SK-N-SH treated with all-trans-retinoic acid at 6 μM for 48 hours (cell line): ENCODE measurements around the gene CABP4.

Experiments
- ATAC-seq: fragments of 200-7000 bp; cut with Tn5 transposase; 3 replicates; pipeline ENCODE4 v1.9.1; 2020; ENCODE audit warnings: mild to moderate bottlenecking, moderate library complexity
- ARNTL ChIP-seq: fragments of 450-650 bp; formaldehyde crosslinking; IDR thresholded peaks from 2 replicates; pipeline ENCODE4 v1.5.0; 2020; ENCODE audit warnings: low read depth, mild to moderate bottlenecking, moderate library complexity, borderline replicate concordance
- CSDC2 ChIP-seq: fragments of 250-450 bp; sonication (Bioruptor Pico); IDR thresholded peaks from 2 replicates; pipeline ENCODE4 v1.5.0; 2020; ENCODE audit warnings: mild to moderate bottlenecking, moderate library complexity
- ESRRG ChIP-seq: fragments of 250-450 bp; sonication (Bioruptor Pico); IDR thresholded peaks from 2 replicates; pipeline ENCODE4 v1.6.1; 2021; ENCODE audit warnings: mild to moderate bottlenecking
- GLIS3 ChIP-seq: fragments of 250-450 bp; sonication (Bioruptor Pico); IDR thresholded peaks from 2 replicates; pipeline ENCODE4 v1.5.0; 2020; ENCODE audit warnings: mild to moderate bottlenecking, moderate library complexity
- ISL1 ChIP-seq: fragments of 250-450 bp; sonication (Bioruptor Pico); IDR thresholded peaks from 2 replicates; pipeline ENCODE4 v2.1.2; 2022; ENCODE audit warnings: mild to moderate bottlenecking, moderate library complexity
- OSR1 ChIP-seq: fragments of 250-450 bp; sonication (Bioruptor Pico); IDR thresholded peaks from 2 replicates; pipeline ENCODE4 v1.8.0; 2022; ENCODE audit warnings: moderate library complexity, mild to moderate bottlenecking, inconsistent platforms
- PPARA ChIP-seq: fragments of 250-450 bp; sonication (Bioruptor Pico); IDR thresholded peaks from 2 replicates; pipeline ENCODE4 v1.5.0; 2020; ENCODE audit warnings: mild to moderate bottlenecking, borderline replicate concordance
- RARB ChIP-seq: fragments of 250-450 bp; sonication (Bioruptor Pico); IDR thresholded peaks from 2 replicates; pipeline ENCODE4 v1.8.0; 2021; ENCODE audit warnings: mild to moderate bottlenecking, moderate library complexity
- TCF4 ChIP-seq: fragments of 250-450 bp; sonication (Bioruptor Pico); IDR thresholded peaks from 2 replicates; pipeline ENCODE4 v1.8.0; 2021; ENCODE audit warnings: mild to moderate bottlenecking, moderate library complexity, borderline replicate concordance
- ZC3H10 ChIP-seq: fragments of 250-450 bp; sonication (Bioruptor Pico); IDR thresholded peaks from 2 replicates; pipeline ENCODE4 v1.5.1; 2021; ENCODE audit warnings: mild to moderate bottlenecking, moderate library complexity
- ZFP30 ChIP-seq: fragments of 450-650 bp; formaldehyde crosslinking; IDR thresholded peaks from 2 replicates; pipeline ENCODE4 v1.5.0; 2022; ENCODE audit warnings: mild to moderate bottlenecking, moderate library complexity
- ZNF565 ChIP-seq: fragments of 450-650 bp; formaldehyde crosslinking; conservative IDR thresholded peaks from 2 replicates; pipeline ENCODE4 v1.5.0; 2020; ENCODE audit warnings: low read depth, mild to moderate bottlenecking, moderate library complexity
- ZNF70 ChIP-seq: fragments of 450-650 bp; formaldehyde crosslinking; IDR thresholded peaks from 2 replicates; pipeline ENCODE4 v1.5.0; 2020; ENCODE audit warnings: mild to moderate bottlenecking, moderate library complexity
- ZNF8 ChIP-seq: fragments of 450-650 bp; formaldehyde crosslinking; IDR thresholded peaks from 2 replicates; pipeline ENCODE4 v1.5.0; 2020; ENCODE audit warnings: mild to moderate bottlenecking, moderate library complexity
- TF ChIP-seq, protein P1 (sequence below): fragments of 250-450 bp; sonication (Bioruptor Pico); IDR thresholded peaks from 2 replicates; pipeline ENCODE4 v1.5.1; 2020; ENCODE audit warnings: low read depth, mild to moderate bottlenecking, moderate library complexity
- TF ChIP-seq, protein P2 (sequence below): fragments of 250-450 bp; sonication (Bioruptor Pico); IDR thresholded peaks from 2 replicates; pipeline ENCODE4 v1.8.0; 2020; ENCODE audit warnings: mild to moderate bottlenecking, moderate library complexity, borderline replicate concordance
- TF ChIP-seq, protein P3 (sequence below): fragments of 250-450 bp; sonication (Bioruptor Pico); IDR thresholded peaks from 2 replicates; pipeline ENCODE4 v1.5.0; 2020; ENCODE audit warnings: mild to moderate bottlenecking, moderate library complexity
- TF ChIP-seq, protein P4 (sequence below): fragments of 250-450 bp; sonication (Bioruptor Pico); IDR thresholded peaks from 2 replicates; pipeline ENCODE4 v1.8.0; 2021; ENCODE audit warnings: low read depth, mild to moderate bottlenecking, moderate library complexity, borderline replicate concordance
- TF ChIP-seq, protein P5 (sequence below): fragments of 250-450 bp; sonication (Bioruptor Pico); IDR thresholded peaks from 2 replicates; pipeline ENCODE4 v1.5.1; 2021; ENCODE audit warnings: mild to moderate bottlenecking, moderate library complexity

Gene CABP4

DNA sequence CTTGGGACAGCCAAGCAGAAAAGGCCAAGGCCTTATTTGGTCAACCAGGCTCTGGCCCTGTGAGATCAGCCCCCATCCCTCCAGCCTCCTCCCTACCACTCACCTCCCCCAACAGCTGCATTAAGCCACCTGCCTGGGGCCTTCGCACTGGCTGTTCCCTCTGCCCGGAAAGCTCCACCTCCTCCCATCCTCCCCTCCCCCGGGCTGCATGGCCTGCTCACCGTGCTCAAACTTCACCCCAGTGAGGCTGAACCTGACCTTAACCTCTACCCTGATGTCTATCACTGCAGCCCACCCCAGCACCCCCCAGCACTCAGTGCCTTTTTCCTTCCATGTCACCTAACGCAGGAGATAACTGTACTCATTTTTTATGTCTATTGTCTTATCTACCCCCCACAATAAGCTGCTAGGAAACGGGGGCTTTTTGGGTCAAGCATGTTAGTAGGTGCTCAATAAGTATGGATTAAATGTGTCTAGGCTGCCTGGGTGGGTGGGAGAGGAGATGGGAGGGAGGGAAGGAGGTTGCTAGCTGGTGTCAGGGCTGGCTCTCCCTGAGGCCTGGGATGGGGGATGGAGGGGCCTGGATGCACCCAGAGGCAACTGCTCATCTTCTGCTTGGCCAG, 18.6 kb upstream of the CABP4 start:
- TF ChIP-seq, protein P1, sequence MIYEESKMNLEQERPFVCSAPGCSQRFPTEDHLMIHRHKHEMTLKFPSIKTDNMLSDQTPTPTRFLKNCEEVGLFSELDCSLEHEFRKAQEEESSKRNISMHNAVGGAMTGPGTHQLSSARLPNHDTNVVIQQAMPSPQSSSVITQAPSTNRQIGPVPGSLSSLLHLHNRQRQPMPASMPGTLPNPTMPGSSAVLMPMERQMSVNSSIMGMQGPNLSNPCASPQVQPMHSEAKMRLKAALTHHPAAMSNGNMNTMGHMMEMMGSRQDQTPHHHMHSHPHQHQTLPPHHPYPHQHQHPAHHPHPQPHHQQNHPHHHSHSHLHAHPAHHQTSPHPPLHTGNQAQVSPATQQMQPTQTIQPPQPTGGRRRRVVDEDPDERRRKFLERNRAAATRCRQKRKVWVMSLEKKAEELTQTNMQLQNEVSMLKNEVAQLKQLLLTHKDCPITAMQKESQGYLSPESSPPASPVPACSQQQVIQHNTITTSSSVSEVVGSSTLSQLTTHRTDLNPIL (CRISPR knock-in tag): no peak
- TF ChIP-seq ISL1 (CRISPR knock-in tag): no peak
- TF ChIP-seq GLIS3 (CRISPR knock-in tag): no peak
- TF ChIP-seq, protein P2, sequence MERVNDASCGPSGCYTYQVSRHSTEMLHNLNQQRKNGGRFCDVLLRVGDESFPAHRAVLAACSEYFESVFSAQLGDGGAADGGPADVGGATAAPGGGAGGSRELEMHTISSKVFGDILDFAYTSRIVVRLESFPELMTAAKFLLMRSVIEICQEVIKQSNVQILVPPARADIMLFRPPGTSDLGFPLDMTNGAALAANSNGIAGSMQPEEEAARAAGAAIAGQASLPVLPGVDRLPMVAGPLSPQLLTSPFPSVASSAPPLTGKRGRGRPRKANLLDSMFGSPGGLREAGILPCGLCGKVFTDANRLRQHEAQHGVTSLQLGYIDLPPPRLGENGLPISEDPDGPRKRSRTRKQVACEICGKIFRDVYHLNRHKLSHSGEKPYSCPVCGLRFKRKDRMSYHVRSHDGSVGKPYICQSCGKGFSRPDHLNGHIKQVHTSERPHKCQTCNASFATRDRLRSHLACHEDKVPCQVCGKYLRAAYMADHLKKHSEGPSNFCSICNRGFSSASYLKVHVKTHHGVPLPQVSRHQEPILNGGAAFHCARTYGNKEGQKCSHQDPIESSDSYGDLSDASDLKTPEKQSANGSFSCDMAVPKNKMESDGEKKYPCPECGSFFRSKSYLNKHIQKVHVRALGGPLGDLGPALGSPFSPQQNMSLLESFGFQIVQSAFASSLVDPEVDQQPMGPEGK (CRISPR knock-in tag): no peak
- no peak for TF ChIP-seq ARNTL (CRISPR knock-in tag)
- ATAC-seq: no peak

DNA sequence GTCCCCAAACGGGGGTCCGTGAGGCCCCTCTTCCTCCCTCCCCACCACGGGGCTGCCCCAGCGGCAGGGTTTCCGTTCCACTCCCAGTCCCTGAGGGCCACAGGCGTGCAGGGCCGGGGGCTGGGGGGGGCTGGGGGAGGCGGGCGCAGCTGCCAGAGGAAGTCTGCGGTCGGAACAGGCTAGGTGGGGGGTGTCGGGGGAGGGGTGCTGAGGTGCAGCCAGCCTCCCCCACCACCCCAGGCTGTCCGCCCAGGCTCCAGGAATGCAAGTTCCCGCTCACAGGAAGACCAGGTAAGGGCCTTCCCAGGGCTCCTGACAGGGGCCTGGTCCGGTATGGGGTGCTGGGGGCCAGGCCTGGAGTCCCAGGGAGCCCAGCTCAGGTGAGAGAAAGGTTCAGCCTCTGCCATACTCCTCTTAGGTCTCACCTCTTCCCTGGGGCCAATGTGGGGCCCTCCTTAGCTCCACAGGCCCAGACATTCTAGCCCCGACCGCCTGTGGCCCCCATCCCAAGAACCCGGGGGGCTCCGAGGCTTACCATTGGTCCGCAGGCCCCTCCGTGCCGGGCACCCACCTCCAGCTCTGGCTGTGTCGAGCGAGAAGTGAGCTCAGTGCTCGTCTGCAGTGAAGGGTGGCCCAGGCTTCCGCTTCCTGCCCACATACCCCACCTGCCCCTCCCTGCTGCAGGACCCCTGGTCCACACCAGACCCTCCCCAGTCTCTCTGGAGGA, 17.9 kb upstream of the CABP4 start, which contains the start of gene PTPRCAP:
Gene PTPRCAP, minus strand, starts transcription at position 601 of the 727 bp plus-strand sequence. Its CDS starts 63 bp downstream, at position 538.
- TF ChIP-seq ZNF70 (CRISPR knock-in tag): no peak
- TF ChIP-seq RARB (CRISPR knock-in tag): no peak
- no peak for TF ChIP-seq GLIS3 (CRISPR knock-in tag)
- no peak for TF ChIP-seq ZC3H10 (CRISPR knock-in tag)
- no peak for TF ChIP-seq ZNF8 (CRISPR knock-in tag)
- TF ChIP-seq, protein P3, sequence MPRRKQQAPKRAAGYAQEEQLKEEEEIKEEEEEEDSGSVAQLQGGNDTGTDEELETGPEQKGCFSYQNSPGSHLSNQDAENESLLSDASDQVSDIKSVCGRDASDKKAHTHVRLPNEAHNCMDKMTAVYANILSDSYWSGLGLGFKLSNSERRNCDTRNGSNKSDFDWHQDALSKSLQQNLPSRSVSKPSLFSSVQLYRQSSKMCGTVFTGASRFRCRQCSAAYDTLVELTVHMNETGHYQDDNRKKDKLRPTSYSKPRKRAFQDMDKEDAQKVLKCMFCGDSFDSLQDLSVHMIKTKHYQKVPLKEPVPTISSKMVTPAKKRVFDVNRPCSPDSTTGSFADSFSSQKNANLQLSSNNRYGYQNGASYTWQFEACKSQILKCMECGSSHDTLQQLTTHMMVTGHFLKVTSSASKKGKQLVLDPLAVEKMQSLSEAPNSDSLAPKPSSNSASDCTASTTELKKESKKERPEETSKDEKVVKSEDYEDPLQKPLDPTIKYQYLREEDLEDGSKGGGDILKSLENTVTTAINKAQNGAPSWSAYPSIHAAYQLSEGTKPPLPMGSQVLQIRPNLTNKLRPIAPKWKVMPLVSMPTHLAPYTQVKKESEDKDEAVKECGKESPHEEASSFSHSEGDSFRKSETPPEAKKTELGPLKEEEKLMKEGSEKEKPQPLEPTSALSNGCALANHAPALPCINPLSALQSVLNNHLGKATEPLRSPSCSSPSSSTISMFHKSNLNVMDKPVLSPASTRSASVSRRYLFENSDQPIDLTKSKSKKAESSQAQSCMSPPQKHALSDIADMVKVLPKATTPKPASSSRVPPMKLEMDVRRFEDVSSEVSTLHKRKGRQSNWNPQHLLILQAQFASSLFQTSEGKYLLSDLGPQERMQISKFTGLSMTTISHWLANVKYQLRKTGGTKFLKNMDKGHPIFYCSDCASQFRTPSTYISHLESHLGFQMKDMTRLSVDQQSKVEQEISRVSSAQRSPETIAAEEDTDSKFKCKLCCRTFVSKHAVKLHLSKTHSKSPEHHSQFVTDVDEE: no peak
- TF ChIP-seq CSDC2 (CRISPR knock-in tag): no peak
- no peak for TF ChIP-seq OSR1 (CRISPR knock-in tag)
- TF ChIP-seq, protein P4, sequence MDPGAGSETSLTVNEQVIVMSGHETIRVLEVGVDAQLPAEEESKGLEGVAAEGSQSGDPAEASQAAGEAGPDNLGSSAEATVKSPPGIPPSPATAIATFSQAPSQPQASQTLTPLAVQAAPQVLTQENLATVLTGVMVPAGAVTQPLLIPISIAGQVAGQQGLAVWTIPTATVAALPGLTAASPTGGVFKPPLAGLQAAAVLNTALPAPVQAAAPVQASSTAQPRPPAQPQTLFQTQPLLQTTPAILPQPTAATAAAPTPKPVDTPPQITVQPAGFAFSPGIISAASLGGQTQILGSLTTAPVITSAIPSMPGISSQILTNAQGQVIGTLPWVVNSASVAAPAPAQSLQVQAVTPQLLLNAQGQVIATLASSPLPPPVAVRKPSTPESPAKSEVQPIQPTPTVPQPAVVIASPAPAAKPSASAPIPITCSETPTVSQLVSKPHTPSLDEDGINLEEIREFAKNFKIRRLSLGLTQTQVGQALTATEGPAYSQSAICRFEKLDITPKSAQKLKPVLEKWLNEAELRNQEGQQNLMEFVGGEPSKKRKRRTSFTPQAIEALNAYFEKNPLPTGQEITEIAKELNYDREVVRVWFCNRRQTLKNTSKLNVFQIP: no peak
- ATAC-seq: no peak

DNA sequence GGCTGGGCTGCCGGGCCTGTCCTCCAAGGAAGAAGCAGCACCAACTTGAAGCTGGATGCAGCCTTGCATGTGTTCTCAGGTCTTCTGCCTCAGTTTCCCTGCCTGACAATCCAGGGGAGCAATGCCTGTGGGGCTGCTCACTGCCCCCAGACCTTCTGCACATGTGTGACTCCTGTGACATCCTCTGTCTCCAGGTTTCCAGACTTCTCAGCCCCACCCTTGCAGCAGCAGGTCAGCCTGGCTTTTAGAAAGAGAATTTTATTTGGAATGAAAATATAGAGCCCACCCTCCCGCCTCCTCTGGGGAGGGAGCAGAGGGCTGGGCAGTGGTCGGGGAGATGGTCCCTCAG, 17.4 kb upstream of the CABP4 start:
- no peak for ATAC-seq
- TF ChIP-seq ZNF565 (CRISPR knock-in tag): no peak
- TF ChIP-seq, protein P2 (CRISPR knock-in tag): no peak
- TF ChIP-seq OSR1 (CRISPR knock-in tag): no peak
- no peak for TF ChIP-seq ZC3H10 (CRISPR knock-in tag)
- TF ChIP-seq ZFP30 (CRISPR knock-in tag): no peak
- no peak for TF ChIP-seq RARB (CRISPR knock-in tag)
- TF ChIP-seq, protein P5, sequence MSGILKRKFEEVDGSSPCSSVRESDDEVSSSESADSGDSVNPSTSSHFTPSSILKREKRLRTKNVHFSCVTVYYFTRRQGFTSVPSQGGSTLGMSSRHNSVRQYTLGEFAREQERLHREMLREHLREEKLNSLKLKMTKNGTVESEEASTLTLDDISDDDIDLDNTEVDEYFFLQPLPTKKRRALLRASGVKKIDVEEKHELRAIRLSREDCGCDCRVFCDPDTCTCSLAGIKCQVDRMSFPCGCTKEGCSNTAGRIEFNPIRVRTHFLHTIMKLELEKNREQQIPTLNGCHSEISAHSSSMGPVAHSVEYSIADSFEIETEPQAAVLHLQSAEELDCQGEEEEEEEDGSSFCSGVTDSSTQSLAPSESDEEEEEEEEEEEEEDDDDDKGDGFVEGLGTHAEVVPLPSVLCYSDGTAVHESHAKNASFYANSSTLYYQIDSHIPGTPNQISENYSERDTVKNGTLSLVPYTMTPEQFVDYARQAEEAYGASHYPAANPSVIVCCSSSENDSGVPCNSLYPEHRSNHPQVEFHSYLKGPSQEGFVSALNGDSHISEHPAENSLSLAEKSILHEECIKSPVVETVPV: no peak
- no peak for TF ChIP-seq ARNTL (CRISPR knock-in tag)
- TF ChIP-seq PPARA (CRISPR knock-in tag): no peak
- TF ChIP-seq ZNF70 (CRISPR knock-in tag): no peak
- TF ChIP-seq TCF4: no peak
- TF ChIP-seq, protein P4: no peak
- no peak for TF ChIP-seq ESRRG
